Stimulated activated CD4-positive, alpha-beta T cell treated with anti-CD3 and anti-CD28 coated beads, Interleukin-1b, Interleukin-23, amount 100 ng/mL, for 48 hours (primary cell): ENCODE measurements around the gene CHKA.
"Not testable (repeated sequence)": the region's sequence is repeated elsewhere in the genome, so short reads cannot be mapped to it uniquely, and the experiment has no call there.

Experiments
- DNase-seq: peaks from one replicate; pipeline ENCODE4 v3.0.0-alpha.2; 2020

The CHKA gene

DNA sequence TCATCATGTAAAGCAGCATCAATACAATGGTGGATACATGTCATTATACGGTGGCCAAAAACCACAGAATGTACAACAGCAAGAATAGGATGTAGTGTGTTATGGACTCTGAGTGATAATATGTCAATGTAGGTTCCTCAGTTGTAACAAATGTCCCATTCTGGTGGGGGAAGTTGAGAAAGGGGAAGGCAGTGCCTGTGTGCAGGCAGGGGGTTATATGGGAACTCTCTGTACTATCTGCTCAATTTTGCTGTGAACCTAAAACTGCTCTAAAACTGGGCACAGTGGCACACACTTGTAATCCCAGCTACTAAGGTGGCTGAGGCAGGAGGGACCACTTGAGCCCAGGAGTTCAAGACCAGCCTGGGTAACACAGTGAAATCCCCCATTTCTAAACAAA is 5.9 kb downstream of the CHKA start:
- DNase-seq: no peak

DNA sequence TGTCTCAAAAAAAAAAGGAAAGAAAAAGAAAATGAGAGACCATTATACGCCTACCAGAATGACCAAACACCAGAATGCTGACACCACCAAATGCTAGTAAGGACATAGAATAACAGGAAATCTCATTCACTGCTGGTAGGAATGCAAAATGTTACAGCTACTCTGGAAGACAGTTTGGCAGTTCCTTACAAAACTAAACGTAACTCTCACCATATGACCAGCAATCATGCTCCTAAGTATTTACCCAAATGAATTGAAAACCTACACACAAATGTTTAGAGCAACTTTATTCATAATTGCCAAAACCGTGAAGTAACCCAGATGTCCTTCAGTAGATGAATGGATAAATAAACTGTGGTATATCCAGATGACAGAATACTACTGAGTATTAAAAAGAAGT is 7.2 kb downstream of the CHKA start:
- no peak for DNase-seq

DNA sequence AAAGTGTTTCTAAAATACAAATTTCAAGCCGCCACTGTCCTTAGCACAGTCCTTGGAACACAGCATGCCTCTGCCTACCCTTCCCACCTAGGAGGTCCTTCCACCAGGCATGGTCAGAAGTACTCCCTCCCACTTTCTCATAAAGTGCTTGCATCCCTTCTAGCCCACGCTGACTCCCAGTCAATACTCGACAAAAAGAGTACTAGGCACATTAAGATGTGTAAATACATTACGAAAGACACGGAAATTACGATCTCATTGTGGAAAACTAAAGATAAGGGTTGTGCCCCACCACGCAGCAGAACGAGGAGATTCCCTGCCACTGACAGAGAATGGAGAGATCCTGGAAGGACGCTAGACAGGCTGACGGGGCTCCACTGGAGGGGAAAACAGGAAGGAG is 13.5 kb downstream of the CHKA start:
- DNase-seq: no peak

DNA sequence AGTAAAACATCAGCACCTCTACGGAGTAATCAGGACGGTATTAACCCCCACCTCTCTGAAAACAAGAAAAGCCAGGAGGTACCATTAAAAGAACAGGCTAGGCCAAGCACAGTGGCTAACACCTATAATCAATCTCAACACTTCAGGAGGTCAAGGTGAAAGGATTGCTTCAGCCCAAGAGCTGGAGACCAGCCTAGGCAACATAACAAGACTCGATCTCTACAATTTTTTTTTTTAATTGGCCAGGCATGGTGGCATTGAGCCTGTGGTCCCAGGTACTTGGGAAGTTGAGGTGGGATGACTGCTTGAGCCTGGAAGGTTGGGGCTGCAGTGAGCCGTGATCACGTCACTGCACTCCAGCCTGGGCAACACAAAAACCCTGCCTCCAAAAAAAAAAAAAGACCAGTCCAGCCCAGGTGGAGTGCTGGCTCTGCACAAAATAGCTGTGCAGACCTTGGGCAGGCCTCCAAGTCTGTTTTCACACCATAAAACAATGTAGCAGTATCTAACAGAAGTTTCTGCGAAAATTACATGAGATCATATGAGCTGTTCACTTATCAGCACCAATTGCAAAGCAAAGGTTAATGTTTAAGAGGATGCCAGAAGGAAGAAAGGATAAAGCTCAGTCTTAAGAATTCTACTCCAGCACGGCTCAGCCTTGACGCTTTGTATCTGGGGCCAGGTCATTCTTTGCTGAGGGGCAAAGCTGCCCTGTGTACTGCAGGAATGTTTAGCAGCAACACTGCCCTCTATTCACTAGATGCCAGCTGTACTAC is 14.8 kb downstream of the CHKA start:
- no peak for DNase-seq

DNA sequence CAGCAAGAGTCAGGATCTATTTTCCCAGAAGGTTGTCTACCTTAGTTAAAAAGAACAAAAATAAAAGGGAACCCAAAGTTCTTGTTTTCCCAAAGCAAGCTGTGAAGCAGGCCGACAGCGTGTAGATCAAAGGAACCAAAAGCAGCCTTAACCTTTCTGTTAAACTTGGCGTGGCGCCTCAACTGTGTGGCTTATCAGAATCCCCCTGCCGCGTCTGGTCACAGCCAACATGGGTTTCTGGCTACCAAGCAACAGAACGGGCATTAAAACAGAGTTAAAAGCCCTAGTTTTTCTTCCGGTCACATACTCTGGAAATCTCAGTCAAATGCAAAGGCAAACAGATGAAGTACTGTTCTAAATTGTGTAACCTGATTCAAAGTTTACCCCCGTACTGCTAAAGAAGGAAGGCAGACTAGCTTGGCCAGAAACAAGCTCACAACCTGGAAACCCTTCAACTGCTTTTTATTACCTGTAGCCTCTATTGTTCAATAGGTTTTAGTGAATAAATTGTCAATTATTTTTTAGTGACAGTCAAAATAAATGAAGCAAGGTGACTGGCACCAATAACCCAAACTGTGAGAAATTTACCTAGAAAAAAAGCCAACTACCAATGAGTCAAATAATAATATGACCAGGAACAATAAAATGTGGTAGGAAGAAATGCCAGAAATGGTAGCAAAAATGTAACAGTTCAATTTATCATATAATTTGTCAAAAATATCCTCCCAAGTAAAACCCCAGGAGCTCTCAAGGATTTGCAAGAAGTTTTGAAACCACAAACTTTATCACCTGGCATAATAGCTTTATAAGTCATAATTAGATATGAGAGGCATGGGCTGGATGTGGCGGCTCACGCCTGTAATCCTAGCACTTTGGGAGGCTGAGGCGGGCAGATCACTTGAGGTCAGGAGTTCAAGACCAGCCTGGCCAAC is 21.4 kb downstream of the CHKA start:
- DNase-seq: peak; percentile 15

DNA sequence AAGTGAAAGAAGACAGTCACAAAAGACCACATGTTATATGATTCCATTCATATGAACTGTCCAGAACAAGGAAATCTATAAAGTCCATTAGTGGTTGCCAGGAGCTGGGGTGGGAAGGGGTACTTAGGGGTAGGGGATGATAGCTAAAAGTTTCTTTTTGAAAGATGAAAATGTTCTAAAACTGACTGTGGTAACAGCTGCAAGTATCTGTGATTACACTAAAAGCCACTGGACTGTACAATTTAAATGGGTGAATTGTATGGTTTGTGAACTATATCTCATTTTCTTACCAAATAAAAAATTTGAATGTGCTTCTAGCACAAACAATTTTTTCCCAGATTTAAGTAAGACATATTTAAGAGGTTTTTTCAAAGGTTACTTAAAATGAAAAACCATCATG is 22.1 kb downstream of the CHKA start:
- no peak for DNase-seq

DNA sequence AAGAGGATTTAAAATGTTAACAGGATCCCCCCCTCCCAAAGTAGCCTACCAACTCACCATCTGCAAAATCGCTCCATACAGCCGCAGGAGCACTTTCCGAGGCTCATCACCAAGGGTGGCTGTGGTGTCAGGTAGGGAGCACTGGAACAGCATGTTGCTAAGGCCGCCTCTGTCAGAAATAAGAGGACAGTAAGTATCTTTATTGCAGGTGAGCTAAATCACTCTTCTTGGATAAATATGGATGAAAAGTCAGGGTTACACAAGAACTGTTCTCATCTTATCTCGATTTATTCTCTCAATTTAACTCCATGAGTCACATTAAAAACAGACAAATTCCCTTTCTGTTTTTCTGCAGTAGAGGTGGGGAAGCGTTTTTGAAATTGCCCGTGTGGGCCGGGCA is 24.2 kb downstream of the CHKA start:
- DNase-seq: no peak

DNA sequence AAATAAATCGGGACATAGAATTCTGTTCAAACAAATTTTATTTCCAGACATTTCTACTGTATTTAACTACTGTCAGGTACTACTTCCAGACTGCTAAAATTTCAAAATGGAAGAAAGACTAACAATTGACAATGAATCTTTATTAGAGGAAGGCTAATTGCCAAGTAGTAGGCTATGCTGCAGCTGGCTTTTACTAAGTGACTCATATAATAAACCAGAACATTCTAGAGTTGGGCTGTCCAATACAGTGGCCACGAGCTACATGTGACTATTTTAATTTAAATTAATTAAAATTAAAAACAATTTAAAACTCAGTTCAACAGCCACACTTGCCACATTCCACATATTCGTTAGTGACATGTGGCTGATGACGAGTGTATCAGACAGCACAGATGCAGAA is 27.6 kb downstream of the CHKA start:
- DNase-seq: no peak

DNA sequence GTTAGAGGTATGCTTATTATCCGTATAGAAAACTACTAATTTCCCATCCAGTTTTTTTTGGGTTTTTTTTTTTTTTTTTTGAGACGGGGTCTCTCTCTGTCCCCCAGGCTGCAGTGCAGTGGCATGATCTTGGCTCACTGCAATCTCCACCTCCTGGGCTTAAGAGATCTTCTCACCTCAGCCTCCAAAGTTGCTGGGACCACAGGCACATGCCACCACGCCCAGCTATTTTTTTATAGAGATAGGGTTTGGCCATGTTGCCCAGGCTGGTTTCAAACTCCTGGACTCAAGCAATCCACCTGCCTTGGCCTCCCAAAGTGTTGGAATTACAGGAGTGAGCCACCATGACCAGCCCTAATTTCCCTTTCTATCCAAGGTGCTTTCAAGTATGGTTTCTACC is 28.2 kb downstream of the CHKA start:
- DNase-seq: not testable (repeated sequence)

DNA sequence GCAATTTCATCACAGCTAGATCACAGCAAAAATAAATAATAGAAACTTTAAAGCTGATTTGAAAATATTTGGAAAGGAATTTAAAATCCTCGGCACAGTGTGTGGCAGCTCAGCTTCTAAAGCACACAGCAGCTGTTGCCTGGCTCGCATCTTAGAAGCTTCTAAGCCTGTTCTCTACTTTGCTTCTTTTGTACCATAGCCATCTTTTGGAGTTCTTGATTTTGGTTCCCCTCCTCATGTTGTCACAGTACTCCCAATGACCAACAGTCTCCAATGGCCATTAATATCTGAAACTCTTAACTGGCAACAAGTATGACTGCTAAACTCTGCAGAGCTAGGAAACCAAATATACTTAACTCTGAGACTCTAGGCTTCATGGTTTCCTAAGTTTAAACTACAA is 28.8 kb downstream of the CHKA start:
- no peak for DNase-seq

DNA sequence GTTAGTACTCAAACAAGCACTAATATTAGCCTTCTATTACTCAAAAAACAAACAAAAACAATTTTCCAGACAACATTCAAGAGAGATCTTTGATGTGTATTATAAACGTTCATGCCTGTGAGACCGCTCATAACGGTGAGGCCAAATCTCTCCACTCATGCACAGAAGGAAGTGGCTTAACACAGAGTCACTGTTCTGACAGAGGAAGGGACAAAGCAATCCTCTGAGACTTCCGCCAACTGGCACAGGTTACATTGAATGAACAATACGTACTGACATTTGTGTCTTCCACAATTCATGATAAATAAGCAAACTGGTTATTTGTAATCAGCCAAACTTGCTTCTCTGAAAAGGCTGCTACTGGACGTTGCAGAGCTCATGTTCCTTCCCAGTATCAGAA is 30.5 kb downstream of the CHKA start:
- DNase-seq: no peak

DNA sequence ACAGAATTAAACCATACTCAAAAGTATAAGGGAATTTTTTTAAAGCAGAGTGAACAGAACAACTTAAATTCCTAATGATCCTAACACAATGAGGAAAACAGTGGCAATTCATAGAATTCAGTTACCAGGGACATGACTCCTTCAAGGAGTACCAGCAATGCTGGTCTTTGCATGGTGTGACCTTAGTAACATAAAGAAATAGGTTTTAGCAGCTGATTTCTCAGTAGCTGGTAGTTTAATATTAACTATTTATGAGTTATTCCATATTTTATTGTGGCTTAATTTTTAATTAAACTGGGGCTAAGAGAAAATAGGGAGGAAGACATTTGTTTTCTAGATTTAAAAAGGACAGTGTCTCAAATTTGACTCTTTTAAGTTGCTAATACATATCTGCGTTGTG is 30.9 kb downstream of the CHKA start:
- no peak for DNase-seq

DNA sequence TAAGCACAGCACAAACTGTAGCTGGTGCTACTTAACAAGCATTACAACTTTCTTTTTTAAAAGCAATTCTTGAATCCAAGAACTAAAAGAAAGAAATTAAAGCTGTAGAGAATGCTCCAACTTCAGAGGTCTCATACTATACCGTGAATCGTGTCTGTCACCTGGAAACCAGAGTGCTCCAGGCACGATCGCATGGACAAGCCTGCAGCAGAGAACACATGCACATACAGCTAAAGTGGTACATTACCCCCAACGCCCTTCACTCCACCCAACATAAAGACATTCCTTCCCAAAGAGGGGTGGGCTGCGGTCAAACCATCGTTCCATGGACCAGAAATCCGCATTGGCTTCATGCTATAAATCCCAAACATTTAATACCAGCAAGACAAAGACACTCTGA is 31.5 kb downstream of the CHKA start:
- DNase-seq: no peak

DNA sequence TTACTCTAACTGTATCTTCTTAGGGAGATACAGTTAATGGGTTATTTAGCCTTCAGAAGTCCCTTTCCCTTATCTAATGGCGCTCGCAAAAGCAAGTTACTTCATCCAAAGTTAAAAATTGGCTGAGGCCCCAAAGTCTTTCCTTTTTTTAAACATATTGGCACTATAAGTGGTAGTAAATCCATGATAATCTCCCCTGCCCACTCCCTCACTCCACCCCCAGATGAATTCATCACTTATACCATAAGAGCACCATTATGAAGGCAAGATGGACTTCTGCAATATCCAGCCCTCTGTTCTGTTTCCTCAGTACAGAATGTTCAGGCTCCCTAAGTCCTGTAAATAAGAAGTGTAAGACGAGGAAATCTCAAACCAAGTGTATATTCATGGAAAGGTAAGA is 37.7 kb downstream of the CHKA start:
- DNase-seq: no peak

DNA sequence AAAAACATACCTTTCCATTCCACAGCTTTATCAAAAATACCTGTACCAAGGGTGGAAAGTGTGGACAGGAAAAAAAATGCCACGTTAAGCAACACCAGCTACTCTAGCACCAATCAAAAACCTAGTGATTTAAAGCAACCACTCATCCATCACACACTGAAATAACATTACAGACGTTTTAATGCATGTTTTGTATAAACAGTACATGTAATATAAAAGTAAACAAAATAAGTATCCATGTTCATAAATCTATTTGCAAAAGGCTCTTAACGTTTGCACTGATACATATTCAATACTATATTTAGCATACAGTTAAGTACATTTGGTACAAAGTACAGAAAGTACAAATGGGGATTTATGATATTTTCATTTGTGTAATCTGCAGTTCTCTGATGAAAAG is 38.7 kb downstream of the CHKA start:
- DNase-seq: no peak

DNA sequence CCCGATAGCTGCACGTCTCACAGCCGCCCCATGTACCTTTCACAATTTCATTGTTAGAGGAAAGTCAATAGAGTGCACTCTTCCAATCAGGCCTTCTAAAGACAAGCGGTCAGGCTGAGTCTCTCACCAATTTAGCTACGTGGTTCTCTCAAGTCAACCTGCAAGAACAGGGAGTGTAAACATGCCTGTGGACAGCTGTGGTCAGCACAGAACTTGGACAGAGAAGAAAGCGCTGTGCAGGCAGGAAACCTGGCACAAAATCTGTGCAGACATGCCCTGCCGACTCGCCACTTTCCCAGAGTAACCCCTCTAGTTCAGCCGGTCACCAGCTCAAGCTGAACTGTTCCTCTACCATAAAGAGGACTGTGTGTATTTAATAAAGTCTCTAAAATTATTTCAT is 39.5 kb downstream of the CHKA start:
- no peak for DNase-seq

DNA sequence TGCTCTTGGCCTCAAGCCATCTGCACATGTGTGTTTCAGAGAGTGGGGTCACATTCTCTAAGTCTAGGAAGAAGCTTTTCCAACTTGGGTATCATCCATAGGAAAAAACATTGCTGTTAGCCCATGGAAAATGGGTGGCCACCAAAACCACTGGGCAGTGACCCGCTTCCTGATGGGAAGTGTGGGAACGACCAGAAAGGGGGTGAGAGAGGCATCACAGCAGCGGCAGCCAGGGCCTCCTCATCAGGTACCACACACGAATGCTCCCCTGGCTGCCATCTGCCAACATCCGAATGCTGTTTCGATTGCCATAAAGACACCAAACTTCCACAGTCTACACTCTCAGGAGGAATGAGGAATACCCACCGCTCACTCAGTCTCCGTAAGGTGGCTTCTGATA is 40.3 kb downstream of the CHKA start:
- DNase-seq: no peak

DNA sequence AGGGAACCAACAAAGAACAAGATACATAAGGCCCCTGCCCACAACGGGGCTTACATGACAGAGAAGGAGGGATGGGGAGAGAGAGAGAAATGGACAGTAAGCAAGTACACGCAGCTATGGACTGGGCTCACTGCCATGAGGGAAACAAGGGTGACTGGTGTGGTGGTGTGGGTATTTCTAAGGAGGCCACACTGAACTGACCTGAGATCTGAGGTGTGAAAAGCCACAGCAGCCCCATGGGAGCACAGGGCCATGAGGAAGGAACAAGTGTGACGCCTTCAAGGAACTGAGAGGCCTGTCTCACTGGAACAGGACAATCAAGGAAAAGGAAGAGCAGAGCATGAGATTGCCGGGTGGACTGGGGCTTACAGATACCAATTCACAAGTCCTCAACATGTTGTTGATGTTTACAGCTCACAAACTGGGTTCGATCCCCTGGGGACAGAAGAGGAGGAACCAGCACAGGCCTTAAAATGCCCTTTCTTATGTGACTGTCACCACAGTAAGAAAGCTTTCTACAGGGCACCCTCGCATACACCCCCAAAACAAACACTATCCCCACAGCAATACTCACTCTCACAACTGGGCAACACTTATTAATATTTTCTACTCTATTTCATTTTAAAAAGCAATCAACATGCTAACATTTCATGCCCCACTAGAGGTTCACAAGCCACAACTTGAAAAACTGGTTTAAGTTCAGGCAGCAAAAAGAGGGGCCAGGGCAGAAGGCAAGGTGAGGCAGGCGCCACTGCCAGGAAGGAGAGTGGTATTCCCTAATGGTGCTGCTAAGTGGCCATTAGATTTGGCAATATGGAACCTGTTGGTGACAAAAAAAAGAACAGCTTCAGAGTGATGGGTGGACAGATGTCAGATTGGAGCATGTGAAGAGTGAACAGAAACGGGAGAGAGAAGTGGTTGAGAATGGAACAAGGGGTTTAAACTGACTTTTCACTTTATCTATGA is 43.3 kb downstream of the CHKA start:
- DNase-seq: no peak

DNA sequence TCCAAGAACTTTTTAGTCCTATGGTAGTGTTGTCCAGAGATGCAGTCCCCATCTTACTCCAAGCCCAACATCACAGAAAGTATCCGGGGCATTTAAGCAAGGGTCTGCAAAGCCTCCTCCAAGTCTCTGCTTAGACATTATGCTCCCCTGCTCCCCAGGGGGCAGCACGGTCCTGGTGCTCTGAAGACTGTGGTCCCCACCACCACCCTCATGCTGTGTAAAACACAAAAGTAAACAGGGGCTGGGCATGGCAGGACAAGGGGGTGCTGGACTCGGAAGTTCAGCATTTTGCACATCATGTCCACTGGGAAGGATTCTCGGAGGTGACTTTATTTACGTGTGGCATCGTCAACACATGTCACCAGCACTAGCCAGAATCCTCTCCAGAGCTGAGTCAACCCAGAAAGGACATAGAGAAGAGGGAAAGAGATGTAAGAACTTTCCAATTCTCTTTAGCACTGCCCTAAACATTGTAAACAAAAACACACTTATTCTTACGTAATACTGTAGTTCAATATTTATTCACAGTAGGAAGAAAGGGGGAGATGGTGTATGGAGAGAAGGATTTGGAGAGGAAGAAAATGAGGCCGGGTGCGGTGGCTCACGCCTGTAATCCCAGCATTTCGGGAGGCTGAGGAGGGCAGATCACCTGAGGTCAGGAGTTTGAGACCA is 44.7 kb downstream of the CHKA start:
- DNase-seq: no peak

DNA sequence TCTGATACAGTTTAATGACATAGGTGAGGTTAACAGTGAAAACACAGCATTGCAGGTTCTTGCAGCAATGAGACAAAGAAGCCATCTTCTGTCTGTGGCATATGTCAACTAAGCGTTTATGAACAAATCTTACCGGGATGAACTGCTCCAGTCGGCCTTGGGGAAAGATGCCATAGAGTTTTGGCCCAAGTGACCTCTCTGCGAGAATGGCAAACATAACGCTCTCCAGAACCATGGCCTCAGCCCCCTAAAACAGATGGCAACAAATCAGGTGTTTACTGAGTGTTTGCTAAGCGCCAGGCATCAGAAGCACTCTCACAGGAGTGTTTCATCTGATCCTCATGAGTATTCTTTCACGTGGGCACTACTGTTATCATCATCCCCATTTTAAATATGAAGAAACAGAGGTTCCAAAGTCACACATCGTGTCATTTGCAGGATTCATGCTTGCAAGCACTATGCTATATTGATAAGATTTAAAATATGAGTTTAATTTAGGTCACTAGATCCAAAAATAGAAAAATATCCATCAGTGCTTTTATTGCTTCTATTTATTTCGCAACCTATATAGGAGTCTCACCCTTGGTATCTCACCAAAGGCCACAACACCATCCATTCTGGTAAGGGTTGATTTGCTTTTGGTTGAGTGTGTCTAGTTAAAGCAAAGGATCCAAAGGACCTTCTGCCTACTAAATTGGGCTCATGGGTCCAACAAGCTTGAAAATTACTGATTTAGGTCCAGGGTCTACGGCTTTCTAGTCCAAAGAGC is 46.4 kb downstream of the CHKA start:
- DNase-seq: no peak

DNA sequence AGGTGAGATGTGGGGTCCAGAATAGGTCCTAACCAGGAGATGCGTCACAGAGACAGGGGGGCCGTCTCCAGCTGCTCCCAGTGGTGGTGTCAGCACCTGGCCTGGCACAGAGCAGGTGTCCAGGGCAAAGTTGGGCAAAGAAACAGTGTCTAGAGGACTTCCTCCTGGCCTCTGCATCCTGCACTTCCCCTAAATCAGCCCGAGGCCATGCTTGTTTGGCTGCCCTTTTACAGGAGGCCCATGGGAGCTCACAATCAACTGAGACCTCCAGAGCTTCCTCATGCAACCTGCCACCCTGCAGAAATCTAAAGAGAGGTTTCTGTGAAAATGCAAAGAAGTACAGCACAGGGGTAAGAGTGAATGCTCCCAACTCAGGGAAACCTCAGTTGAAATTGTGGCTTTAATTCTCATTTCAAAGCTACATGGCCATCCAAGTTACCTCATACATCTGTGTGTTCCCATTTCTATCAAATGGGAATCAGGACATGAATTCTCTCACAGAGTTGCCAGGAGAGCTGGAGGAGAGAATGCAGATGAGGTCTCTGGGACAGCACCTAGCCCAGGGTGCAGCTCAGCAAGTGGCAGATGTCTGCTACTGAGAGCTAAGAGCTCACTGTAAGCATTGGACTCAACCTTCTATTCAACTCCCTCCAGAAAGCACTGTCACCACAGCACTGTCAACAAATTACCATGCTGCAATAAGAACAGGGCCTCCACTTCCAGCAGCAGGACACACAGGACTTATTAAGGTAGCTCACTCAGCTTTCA is 49.7 kb downstream of the CHKA start:
- DNase-seq: no peak
